ENCODE measurements around the gene AKAP13. TPM values are rescaled to one million over a fixed set of nuclear protein-coding genes. Genes with fewer than 3 reads are reported as not detected.

Gene AKAP13
- total RNA-seq, 2 donors from 2014 or later: 87.3 to 106 TPM

GRCh38 chr15:85453144-85453872 lies 72.9 kb downstream of the AKAP13 start:
- H3K9ac ChIP-seq (ENCODE audit: low read depth in 2 of 2, low read length in 2 of 2): no peak overlapping the region
- no peaks in the 10 kb centered on the region for H3K36me3 ChIP-seq
- H3K27me3 ChIP-seq: no peaks in the 10 kb centered on the region
- TF ChIP-seq CTCF (IDR thresholded peaks at IDR 0.05): no peak
- no peak overlapping the region for H3K4me3 ChIP-seq
- no peaks in the 10 kb centered on the region for H3K9me3 ChIP-seq
- H3K4me1 ChIP-seq: peaks cover 3% of the 10 kb centered on the region
- H3K27ac ChIP-seq: no peak overlapping the region
- intact Hi-C loops (cut with DNase I): no loop called here
- no peak for DNase-seq

- peaks cover 3% of the 10 kb centered on the region for H3K4me1 ChIP-seq
- TF ChIP-seq CTCF (IDR thresholded peaks at IDR 0.05): no peak
- DNase-seq: peak; percentile 32
- no peaks in the 10 kb centered on the region for H3K9me3 ChIP-seq
- no peaks in the 10 kb centered on the region for H3K36me3 ChIP-seq
- no peak overlapping the region for H3K9ac ChIP-seq (ENCODE audit: low read depth in 2 of 2, low read length in 2 of 2)
- intact Hi-C loops (cut with DNase I): no loop called here
- H3K4me3 ChIP-seq: no peak overlapping the region
- H3K27me3 ChIP-seq: no peaks in the 10 kb centered on the region
- H3K27ac ChIP-seq: no peak overlapping the region
Observed at GRCh38 chr15:85454403-85454802, 74.0 kb downstream of the AKAP13 start.

- intact Hi-C loops (cut with DNase I): no loop called here
- Histone ChIP-seq H3K9me3 (no peaks in the 10 kb centered on the region), H3K27me3 (no peaks in the 10 kb centered on the region), H3K4me3 (no peak overlapping the region), H3K36me3 (no peaks in the 10 kb centered on the region), H3K4me1 (peaks cover 3% of the 10 kb centered on the region), H3K9ac (ENCODE audit: low read depth in 2 of 2, low read length in 2 of 2) (no peak overlapping the region), H3K27ac (no peak overlapping the region)
- no peak for DNase-seq
- TF ChIP-seq CTCF (IDR thresholded peaks at IDR 0.05): no peak
Observed at GRCh38 chr15:85455891-85456290, 75.5 kb downstream of the AKAP13 start.

GRCh38 chr15:85456798-85457197 lies 76.4 kb downstream of the AKAP13 start:
- Histone ChIP-seq H3K9me3 (no peaks in the 10 kb centered on the region), H3K36me3 (no peaks in the 10 kb centered on the region), H3K27me3 (no peaks in the 10 kb centered on the region), H3K27ac (no peak overlapping the region), H3K9ac (ENCODE audit: low read depth in 2 of 2, low read length in 2 of 2) (no peak overlapping the region), H3K4me1 (peaks cover 3% of the 10 kb centered on the region), H3K4me3 (no peak overlapping the region)
- TF ChIP-seq CTCF (IDR thresholded peaks at IDR 0.05): no peak
- no peak for DNase-seq
- intact Hi-C loops (cut with DNase I): no loop called here

- H3K36me3 ChIP-seq: no peaks in the 10 kb centered on the region
- no peak for DNase-seq
- H3K27me3 ChIP-seq: no peaks in the 10 kb centered on the region
- H3K9me3 ChIP-seq: no peaks in the 10 kb centered on the region
- H3K4me1 ChIP-seq: peaks cover 3% of the 10 kb centered on the region
- H3K27ac ChIP-seq: no peak overlapping the region
- intact Hi-C loops (cut with DNase I): no loop called here
- no peak overlapping the region for H3K9ac ChIP-seq (ENCODE audit: low read depth in 2 of 2, low read length in 2 of 2)
- TF ChIP-seq CTCF (IDR thresholded peaks at IDR 0.05): no peak
- H3K4me3 ChIP-seq: no peak overlapping the region
Observed at GRCh38 chr15:85457392-85457968, 77.1 kb downstream of the AKAP13 start.
